Activated naive CD4-positive, alpha-beta T cell treated with Interleukin-2 at 50 U/mL for 16 hours (primary cell): ENCODE data around the gene AHCYL1.

Experiments used
- DNase-seq: peaks from one replicate; pipeline ENCODE4 v3.0.0-alpha.2; 2020

The AHCYL1 gene

DNA sequence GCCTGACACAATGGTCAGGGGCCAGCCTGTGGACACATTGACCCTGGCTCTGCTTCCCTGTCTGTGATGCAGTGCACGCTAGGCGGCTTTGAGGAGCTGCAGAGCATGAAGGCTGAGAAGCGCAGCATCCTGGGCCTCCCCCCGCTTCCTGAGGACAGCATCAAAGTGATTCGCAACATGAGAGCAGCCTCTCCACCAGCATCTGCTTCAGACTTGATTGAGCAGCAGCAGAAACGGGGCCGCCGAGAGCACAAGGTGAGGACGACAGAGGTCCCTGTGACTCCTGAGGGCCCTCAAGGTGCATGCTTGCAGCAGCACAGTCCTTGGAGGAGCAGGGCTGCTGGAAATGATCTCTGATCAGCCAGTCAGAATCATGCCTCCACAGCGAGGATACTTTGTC is 58.5 kb downstream of the AHCYL1 start:
- no peak for DNase-seq

DNA sequence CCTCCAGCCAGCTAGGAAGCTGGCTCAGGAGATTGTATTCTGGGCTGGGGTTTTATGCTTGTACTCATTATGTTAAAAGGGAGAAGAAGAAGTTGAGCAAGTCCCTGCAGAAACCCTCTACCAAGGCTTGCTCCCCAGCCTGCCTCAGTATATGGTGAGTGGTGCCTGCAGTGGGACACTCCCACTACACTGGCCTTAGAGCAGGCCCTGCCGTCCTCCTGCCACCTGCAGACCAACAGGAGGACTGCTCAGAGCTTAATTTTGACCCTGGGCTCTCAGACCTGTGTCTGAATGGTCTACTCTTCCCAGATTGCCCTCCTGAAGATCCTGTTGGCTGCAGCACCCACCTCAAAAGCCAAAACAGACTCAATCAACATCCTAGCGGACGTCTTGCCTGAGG is 62.9 kb downstream of the AHCYL1 start:
- DNase-seq = no peak

DNA sequence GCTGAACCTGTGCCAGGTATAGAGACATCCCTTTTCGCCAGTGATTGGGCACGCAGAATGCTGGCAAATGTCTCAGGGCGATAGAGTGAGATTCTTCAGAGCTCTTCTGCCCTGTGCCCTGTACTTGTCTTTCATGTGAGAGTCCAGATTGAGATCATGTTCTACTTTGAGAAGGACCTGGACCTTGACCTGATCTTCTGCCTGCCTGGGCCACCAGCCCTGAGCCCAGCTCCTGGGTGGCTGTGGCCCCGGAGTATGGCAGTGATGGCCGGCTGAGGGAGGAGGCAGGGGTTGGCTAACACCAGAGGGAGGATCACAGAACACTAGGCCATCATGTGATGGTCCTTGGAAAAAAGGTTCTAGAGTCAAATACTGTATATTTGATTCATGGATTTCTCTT is 63.7 kb downstream of the AHCYL1 start:
- DNase-seq = no peak

DNA sequence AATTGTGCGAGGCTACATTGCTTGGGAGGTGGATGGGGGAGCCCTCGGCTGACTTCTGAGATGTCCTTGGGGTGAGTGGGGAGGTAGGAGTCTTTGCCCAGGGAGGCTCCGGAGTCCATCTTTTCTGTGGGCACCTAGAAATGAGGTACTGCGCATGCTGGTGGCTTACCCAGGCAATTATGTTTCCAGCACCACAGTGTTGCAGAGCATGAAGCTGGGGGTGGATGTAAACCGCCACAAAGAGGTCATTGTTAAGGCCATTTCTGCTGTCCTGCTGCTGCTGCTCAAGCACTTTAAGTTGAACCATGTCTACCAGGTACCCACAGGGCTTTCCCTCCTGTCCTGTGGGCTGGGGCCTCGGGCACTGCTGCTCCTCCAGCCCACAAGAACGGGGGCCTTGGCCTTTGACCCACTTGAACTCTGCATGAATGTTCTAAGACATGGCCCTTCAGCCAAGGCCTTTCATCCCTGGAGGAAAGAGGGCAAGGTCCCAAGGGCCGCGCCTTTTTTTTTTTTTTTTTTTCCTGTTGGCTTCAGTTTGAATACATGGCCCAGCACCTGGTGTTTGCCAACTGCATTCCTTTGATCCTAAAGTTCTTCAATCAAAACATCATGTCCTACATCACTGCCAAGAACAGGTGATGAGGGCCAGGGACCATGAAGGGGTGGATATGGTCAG is 64.5 kb downstream of the AHCYL1 start:
- no peak for DNase-seq

DNA sequence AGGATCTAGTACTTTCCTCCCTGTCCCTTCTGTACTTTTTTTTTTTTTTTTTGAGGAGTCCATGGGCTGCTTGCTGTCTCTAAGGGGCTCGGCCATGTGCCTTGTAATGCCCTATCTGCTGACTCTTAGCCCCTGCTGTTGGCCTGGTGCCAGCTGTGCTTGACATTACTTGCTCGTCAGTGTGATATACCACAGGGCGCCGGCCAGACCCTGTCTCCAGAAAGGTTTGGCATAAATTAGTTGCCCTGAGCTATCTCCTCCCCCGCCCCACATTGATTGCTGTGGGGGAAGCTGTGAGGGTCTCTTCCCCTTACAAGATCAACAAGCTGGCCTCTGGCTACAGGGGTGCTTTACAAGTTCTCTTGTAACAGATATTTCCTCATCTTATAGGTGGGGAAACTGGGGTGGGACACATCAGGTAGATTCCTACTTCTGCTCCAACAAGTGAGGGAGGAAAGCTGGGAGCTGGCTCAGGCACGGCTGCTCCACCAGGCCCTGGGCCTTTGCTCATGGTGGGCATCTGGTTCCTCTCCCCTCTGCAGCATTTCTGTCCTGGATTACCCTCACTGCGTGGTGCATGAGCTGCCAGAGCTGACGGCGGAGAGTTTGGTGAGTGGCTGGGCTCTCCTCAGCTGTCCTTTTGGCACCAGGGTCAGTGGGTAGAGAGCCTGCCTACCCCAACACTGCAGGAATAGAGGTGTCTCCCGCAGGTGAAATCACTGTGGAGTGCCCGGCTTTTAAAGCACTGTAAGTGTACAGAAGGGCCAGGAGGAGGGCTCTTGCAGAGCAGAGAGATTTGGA is 65.4 kb downstream of the AHCYL1 start:
- no peak for DNase-seq

DNA sequence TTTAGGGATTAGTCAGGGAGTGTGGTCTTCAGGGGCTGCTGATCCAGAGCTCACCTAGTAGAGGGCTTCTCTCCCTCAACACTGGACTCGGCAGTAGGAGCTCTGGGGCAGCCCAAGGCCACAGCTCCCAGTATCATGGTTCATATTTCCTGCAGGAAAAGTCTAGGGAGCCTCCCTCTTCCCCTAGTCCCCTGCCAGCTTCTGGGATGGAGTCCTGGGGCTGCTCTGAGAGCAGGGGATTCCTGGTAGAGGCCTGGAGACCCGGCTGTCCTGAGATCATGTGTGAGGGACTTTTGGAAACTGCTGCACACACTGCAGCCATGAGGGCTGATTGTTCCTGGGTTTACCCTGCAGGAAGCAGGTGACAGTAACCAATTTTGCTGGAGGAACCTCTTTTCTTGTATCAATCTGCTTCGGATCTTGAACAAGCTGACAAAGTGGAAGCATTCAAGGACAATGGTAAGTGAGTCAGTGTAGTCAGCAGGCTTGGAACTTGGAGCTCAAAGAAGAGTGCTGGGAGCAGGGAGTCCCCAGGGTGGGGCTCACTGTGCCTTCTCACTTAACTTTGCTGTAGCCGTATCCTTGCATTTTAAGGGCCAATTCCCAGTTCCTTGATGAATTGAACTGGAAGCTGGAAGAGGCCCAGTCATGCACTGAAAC is 66.2 kb downstream of the AHCYL1 start:
- DNase-seq = no peak

DNA sequence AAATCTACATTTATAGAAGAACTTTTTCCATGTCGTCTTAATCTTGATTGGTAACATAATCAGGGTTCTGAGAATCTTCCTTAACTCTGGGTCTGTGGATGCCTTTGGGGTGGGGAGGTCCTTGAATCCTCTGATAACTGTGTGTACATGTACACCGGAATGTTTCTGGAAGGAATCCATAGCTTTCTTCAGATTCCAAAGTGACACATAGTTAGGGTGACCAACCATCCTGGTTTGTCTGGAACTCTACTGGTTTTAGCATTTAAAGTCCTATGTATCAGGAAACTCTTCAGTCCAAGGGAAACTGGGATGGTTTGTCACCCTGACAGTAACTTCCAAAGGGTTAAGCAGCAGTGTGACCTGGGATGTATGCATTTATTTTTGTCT is 66.7 kb downstream of the AHCYL1 start:
- no peak for DNase-seq

DNA sequence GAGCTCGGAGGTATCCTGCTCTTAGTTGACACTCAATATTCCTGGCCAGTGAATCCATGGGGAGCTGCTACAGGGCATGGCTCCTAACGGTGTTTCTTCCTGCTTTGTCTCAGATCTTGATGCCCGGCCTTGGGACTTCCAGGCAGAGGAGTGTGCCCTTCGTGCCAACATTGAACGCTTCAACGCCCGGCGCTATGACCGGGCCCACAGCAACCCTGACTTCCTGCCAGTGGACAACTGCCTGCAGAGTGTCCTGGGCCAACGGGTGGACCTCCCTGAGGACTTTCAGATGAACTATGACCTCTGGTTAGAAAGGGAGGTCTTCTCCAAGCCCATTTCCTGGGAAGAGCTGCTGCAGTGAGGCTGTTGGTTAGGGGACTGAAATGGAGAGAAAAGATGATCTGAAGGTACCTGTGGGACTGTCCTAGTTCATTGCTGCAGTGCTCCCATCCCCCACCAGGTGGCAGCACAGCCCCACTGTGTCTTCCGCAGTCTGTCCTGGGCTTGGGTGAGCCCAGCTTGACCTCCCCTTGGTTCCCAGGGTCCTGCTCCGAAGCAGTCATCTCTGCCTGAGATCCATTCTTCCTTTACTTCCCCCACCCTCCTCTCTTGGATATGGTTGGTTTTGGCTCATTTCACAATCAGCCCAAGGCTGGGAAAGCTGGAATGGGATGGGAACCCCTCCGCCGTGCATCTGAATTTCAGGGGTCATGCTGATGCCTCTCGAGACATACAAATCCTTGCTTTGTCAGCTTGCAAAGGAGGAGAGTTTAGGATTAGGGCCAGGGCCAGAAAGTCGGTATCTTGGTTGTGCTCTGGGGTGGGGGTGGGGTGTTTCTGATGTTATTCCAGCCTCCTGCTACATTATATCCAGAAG is 69.2 kb downstream of the AHCYL1 start:
- peak; percentile 73 for DNase-seq

DNA sequence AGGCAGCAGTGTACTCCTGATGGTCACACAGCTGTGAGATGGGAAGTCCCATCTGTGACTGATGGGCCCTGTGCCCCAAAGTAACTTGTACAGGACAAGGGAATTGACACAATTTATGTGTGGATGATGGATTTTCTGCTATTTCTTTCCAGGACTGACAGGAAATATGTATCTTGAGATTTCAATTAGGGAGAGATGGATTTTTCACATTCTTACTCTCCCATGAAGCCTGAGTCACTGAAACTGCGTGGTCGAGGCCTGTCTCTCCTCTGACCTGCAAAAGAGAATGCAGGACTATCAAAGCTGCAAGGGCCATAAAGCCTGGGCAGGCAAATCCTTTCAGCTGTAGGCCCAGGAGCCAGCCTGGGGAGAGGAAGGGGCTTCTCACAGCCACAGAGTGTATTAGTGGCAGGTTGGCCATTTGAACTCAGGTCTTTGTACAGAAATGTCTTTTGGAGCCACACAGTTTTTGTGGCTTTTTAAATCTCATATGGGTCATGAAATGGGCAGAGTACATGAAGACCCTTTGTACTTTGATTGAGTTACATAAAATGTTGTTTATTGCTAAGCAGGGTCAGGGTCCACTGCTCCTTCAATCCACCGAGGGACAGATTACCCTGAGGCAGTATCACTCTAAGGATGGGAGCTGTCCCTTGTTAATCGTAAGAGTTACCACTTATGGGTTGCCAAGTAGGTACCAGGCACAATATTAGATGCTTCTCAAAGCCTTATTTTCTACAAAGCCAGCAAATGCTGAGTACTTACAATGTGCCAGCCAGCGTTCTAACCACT is 71.1 kb downstream of the AHCYL1 start:
- DNase-seq = no peak

DNA sequence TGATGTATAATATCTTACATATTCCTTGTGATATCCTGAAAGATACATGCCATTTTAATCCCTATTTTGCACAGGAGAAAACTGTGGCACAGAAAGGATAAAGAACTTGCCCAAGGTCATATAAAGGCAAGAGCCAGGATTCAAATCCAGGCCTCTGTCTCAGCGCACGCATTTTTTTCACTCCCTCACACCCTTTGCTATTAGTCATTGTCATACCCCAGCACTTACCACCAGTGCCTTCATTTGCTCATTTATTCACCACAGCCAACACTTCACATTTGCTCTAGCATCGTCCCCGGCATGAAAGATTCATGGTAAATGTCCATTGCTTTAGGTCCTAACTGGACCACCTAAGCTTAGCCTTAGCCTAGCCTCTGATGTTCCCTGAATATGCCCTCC is 71.7 kb downstream of the AHCYL1 start:
- no peak for DNase-seq

DNA sequence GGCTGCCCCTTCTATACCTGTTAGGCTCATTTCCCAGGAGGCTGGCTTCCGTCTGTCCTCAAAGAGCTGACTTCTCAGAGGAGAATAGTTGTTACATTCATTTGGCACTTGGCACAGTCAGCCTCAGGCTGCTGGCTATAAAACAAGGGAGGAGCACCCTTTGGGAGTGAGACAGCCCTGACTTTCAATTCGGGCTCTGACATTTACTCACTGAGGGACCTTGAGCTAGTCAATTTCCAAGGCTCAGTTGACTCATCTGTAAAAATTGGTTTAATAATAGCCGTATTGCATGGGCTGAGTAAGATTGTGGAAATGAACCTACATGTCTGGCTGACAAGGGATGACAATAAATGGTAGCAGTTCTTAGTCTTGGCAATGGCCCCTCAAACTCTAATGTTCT is 72.2 kb downstream of the AHCYL1 start:
- DNase-seq = no peak

DNA sequence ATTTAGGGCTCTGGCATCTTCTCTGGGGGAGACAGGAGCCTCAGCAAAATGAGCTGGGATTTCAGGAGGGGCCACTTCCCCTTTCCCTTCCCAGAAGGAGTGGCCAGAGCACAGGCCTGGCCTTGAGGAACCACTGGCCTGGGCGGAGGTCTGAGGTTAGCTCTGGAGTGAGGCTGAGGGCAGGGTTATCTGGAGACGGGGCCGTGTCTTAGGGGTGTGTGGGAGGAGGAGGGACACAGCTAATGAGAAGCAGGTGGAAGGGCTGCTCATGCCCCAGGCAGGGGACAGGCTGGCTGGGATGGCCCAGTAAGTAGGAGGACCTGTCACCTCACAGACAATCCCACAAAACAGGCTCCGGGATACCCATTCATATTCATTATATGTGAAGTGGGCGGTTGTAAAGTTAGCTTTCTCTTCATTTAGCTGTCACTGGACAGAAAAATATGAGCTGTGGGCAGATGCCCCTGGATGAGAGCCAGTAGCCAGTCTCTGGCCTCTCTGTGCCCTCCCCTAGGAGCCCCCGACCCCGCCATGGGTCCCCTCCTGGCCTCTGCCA is 73.5 kb downstream of the AHCYL1 start:
- no peak for DNase-seq

DNA sequence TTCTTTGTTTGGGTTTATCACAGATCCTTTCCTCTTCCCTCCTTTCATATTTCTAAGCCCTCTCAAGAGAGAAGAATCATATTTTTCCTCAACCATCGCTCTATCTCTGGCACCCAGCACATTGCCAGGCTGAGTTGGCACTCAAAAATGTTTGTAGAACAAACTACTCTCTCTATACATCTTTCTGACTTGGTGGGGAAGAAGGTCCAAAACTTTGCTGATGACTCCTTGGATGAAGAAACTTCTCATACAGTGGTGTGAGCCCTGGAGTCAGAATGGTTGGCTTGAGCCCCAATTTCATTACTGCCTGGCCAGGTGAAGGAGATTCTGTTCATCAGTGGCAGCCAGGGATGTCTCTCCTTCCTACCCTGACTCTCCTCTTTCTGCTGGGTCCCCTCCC is 74.0 kb downstream of the AHCYL1 start:
- DNase-seq = no peak

DNA sequence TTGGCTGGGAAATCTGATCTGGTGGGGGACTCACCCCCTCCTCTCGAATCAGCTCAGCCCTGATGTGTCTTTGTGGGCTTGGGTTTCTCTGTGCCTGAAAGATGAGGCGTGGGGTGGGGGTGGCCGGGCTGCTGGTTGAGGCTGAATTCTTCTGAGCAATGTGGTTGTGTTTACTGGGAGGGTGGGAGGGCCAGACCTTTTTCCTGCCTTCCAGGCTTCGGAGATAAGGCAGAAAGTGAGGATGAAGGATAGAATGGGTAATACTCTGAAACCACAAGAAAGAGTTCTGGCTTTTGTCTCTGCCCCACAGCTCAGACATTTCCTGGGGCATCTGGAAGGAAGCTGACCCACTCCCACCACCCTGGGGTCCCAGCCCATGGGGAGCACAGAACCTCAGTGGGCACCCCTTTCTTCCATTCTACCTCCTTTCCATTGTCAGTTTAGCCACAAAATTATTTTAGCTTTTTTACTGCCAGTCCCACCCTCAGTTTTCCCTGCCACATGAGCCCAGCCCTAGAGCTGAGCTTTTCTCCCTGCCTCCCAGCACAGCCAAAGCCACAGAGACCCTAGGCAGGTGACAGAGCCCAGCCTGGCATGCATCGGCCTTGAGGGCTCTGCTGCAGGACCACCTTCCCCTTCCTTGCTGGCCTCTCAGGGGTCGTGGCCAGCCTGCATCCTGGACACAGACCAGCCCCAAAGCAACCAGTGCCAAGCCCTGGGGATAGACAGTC is 74.7 kb downstream of the AHCYL1 start:
- DNase-seq = no peak

DNA sequence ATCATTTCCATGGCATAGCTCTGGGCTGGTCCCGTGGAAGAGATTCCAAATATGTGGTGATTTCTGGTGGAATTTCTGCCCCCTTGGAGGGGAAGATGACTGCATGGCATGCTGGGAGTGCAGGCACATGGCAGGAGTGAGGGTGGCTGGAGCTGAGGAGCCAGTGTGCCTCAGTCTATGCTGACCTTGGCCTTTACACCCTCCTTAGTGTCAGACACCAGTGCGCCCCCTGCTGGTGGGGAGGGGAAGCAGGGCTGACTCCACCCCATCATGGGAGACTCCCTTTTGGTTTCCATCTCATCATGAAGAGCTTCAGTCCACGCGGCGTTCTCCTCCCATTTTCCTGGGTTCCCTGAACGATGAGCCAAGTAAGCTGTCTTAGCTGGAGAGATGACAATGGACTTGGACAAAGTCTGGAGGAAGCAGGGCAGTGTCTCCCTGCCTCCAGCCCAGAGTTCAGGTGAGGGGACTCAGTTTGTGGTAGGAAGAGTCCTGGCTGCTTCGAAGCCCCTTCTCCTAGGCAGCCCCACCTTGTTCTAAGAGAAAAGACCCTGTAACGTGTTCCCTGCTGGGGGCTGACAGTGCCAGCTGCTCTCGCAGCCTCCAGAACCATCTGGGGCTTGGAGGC is 75.6 kb downstream of the AHCYL1 start:
- DNase-seq = peak; percentile 79

DNA sequence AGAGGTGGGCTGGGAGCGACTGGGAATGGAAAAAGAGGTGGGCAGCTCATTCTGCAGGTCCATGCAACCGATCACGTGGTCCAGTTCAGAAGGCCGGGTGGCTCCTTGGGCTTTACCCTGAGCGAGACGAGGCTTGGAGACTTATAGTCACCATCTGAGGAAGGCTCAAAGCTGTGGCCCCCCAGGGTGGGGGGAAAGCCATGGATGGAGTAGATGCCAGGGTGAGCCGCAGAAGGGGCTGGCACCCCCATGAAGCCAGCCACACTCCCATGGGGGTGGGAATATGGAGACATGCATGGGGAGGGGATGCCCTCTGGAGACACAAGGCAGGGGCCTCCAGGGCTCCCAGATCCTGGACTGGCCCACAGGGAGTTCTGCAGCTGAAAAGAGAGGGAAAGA is 76.1 kb downstream of the AHCYL1 start:
- DNase-seq = no peak

DNA sequence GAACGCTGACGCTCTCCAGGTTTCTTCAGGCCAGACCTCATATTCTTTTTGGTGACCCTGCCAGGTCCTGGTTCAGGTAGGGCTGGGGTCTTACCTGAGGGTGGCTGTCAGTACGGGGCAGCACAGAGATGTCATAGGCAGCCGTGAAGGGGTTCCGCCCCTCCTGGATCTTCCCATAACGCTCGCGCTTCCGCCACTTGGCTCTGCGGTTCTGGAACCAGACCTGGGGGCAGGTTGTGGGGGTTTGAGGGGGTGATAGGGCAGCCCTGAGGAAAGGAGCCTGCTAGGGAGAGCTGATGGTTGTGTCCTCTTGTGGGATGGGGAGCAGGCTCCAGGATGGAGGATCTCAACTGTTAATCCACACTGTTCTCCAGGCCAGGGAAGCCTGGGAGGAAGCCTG is 76.8 kb downstream of the AHCYL1 start:
- DNase-seq = no peak

DNA sequence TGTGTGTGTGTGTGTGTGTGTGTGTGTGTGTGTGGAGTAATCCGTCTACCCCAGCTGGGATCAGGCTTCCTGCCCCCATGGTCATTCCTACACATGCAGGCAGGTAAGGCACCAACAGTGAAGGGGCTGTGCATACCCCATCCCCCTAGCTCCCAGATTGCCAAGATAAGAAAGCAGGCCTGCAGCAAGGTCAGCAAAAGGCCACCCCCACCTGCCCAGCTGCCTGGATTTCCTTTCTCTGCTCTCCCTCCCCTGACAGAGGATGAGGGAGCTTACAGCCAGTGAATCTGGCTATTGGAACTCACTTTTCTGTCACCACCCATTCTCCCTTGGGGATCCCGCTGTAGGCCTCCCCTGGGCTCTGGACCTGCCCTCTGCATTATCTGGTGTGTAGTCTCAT is 78.0 kb downstream of the AHCYL1 start:
- no peak for DNase-seq

DNA sequence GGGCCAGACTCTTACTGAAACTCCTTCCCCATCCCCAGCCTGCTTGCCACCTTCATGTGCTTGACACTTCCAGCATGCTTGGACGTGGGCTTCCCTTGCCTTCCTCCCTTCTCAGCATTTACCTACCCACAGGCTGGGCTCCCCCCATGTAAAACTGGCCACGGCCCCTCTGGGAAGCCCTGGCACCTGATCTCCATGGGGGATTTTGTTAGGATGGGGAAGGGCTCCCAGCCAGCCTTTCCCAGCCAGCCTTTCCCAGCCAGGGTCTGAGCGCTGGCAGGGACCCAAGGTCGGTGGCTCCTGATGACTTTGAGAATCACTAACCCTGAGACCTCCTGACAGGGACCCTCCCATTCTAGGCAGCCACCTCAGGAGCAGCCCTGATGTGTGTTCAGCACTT is 79.2 kb downstream of the AHCYL1 start:
- no peak for DNase-seq

DNA sequence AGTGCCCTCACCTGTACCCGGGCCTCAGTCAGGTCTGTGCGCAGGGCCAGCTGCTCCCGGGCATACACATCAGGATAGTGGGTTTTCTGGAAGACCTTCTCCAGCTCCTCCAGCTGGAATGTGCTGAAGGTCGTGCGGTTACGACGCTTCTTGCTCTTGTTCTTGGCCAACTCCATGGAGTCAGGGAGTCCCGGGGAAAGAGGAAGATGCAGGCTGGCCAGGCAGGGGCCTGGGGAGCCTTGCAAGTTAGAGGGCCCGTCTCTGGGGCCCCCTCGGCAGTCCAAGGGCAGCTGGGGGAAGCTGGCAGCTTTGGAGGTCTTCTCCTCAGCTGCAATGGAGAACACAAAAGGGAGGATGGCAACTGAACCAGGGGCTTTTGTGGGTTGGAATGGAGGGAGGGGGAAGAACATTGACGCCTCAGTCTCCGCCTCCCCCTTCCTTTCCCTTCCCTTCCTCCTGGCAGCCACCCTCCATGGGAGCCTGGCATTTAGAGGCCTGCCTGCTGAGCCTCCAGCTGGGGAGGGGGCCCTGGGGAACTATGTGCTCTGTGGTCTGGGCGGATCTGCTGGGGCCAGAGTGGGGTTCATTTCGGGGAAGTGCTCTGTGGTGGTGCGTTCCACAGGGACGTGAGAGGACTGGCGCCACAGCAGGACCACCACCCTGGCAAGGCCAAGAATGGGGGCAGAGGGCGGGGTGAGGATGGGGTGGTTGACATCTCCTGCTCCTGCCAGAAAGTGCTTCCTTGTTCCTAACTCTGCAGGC is 80.2 kb downstream of the AHCYL1 start:
- no peak for DNase-seq
